PC-9 (cell line): ENCODE results near the gene PNPLA3.

Experiments
- EZH2 ChIP-seq: fragments of 200-600 bp; sonication (generic); IDR thresholded peaks from 2 replicates; pipeline ENCODE4 v1.8.0; 2017; ENCODE audit warnings: antibody characterized with exemption, low read depth
- TF ChIP-seq, protein P1 (sequence below): fragments of 200-600 bp; sonication (generic); conservative IDR thresholded peaks from 2 replicates; pipeline ENCODE4 v1.6.1; 2017; ENCODE audit warnings: mixed run types, antibody characterized with exemption, mild to moderate bottlenecking, moderate library complexity

DNA sequence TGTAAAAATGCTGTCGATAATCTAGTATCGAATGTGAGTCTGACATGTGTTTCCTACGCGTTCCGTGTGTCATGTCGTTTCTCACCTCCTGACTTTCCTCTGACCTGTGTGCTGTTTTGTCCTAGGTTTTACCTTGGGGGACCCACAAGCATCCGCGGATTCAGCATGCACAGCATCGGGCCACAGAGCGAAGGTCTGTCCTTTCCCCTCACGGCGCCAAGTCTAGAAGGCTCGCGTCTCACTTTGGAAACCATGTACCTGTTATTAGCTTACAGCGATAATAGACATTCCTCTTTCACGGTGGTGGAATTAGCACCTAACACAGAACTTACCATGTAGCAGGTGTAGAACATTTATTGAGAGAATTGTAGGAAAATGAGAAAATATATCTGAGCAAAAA is 60.2 kb downstream of the PNPLA3 start:
- TF ChIP-seq EZH2: no peak
- TF ChIP-seq, protein P1, sequence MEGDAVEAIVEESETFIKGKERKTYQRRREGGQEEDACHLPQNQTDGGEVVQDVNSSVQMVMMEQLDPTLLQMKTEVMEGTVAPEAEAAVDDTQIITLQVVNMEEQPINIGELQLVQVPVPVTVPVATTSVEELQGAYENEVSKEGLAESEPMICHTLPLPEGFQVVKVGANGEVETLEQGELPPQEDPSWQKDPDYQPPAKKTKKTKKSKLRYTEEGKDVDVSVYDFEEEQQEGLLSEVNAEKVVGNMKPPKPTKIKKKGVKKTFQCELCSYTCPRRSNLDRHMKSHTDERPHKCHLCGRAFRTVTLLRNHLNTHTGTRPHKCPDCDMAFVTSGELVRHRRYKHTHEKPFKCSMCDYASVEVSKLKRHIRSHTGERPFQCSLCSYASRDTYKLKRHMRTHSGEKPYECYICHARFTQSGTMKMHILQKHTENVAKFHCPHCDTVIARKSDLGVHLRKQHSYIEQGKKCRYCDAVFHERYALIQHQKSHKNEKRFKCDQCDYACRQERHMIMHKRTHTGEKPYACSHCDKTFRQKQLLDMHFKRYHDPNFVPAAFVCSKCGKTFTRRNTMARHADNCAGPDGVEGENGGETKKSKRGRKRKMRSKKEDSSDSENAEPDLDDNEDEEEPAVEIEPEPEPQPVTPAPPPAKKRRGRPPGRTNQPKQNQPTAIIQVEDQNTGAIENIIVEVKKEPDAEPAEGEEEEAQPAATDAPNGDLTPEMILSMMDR: no peak
